CD14-positive monocyte (primary cell): ENCODE measurements around the gene CSTPP1. TPM values are rescaled to one million over a fixed set of nuclear protein-coding genes. Genes with fewer than 3 reads are reported as not detected.

Experiments
- DNase-seq, 3 donors: peaks; one replicate each; pipeline ENCODE4 v3.0.0-alpha.2; 2011 to 2022
- H2AFZ ChIP-seq: 2 replicates; pipeline ENCODE4 v1.6.0; 2012; ENCODE audit warnings: mild to moderate bottlenecking, low read depth, low read length, inconsistent platforms; ENCODE audit not compliant: insufficient read depth, poor library complexity, severe bottlenecking
- H3K27ac ChIP-seq, 2 donors: 1 replicate in 1 of 2; 2 replicates in 1 of 2; pipeline ENCODE4 v1.5.1; 2012 to 2013; ENCODE audit warnings: low read length in 2 of 2, control low read depth in 1 of 2, inconsistent platforms in 1 of 2, low read depth in 1 of 2, mild to moderate bottlenecking in 1 of 2
- H3K27me3 ChIP-seq, 2 donors: one replicate each; pipeline versions ENCODE4 v1.6.0 to v1.6.1; 2011 to 2013; ENCODE audit warnings: low read length in 2 of 2; ENCODE audit not compliant: control insufficient read depth in 2 of 2, insufficient read depth in 2 of 2
- H3K36me3 ChIP-seq, 2 donors: replicated peaks in 1 of 2; 1 replicate in 1 of 2; 2 replicates in 1 of 2; pipeline versions ENCODE4 v1.5.1 to v1.6.1; 2012 to 2013; ENCODE audit warnings: low read length in 2 of 2, control low read depth in 1 of 2, inconsistent platforms in 1 of 2, mild to moderate bottlenecking in 1 of 2; ENCODE audit not compliant: insufficient read depth in 2 of 2, control insufficient read depth in 1 of 2
- H3K4me1 ChIP-seq, 2 donors: 1 replicate in 1 of 2; 2 replicates in 1 of 2; pipeline versions ENCODE4 v1.5.1 to v1.6.1; 2012 to 2013; ENCODE audit warnings: low read length in 2 of 2, control low read depth in 1 of 2, inconsistent platforms in 1 of 2, mild to moderate bottlenecking in 1 of 2, moderate library complexity in 1 of 2; ENCODE audit not compliant: insufficient read depth in 2 of 2, control insufficient read depth in 1 of 2
- H3K4me2 ChIP-seq: replicated peaks from 2 replicates; pipeline ENCODE3; 2012; ENCODE audit warnings: low read length, moderate library complexity, mild to moderate bottlenecking; ENCODE audit not compliant: poor library complexity, severe bottlenecking; ENCODE audit errors: extremely low read depth
- H3K4me3 ChIP-seq, 3 experiments: fragments of 200-600 bp in 1 of 3; sonication (generic) in 1 of 3; replicated peaks in 1 of 3; 1 replicate in 2 of 3; 2 replicates in 1 of 3; pipeline ENCODE4 v1.5.1; 2011 to 2013; ENCODE audit warnings: low read length in 3 of 3, mild to moderate bottlenecking in 3 of 3, control low read depth in 2 of 3, low read depth in 2 of 3, inconsistent platforms in 1 of 3, moderate library complexity in 1 of 3
- H3K79me2 ChIP-seq: 2 replicates; pipeline ENCODE4 v1.6.0; 2012; ENCODE audit warnings: mild to moderate bottlenecking, control low read depth, inconsistent platforms, low read length, moderate library complexity; ENCODE audit not compliant: insufficient read depth
- H3K9ac ChIP-seq: 2 replicates; pipeline ENCODE4 v1.6.0; 2017; ENCODE audit warnings: low read length, mild to moderate bottlenecking; ENCODE audit not compliant: insufficient read depth, poor library complexity, severe bottlenecking
- H3K9me3 ChIP-seq, 2 donors: replicated peaks in 1 of 2; 1 replicate in 1 of 2; 2 replicates in 1 of 2; pipeline versions ENCODE4 v1.5.1 to v1.6.1; 2012 to 2013; ENCODE audit warnings: low read length in 2 of 2, control low read depth in 1 of 2; ENCODE audit not compliant: control insufficient read depth in 1 of 2, insufficient read depth in 1 of 2
- H4K20me1 ChIP-seq: 2 replicates; pipeline ENCODE4 v1.6.0; 2012; ENCODE audit warnings: mild to moderate bottlenecking, low read length, control low read depth, moderate library complexity; ENCODE audit not compliant: insufficient read depth
- H3K27ac Mint-ChIP-seq, 7 donors: one replicate each; pipeline ENCODE4 v1.8.0; 2020; ENCODE audit warnings: mild to moderate bottlenecking in 7 of 7, mixed read lengths in 7 of 7, moderate library complexity in 6 of 7, inconsistent platforms in 2 of 7
- H3K27me3 Mint-ChIP-seq, 3 donors: one replicate each; pipeline ENCODE4 v1.8.0; 2021 to 2022; ENCODE audit warnings: low read depth in 3 of 3, mild to moderate bottlenecking in 3 of 3, mixed read lengths in 3 of 3, moderate library complexity in 3 of 3, inconsistent platforms in 1 of 3
- H3K36me3 Mint-ChIP-seq, 2 donors: one replicate each; pipeline ENCODE4 v1.8.0; 2020; ENCODE audit warnings: mixed read lengths in 2 of 2, inconsistent platforms in 1 of 2, mild to moderate bottlenecking in 1 of 2
- H3K4me1 Mint-ChIP-seq: one replicate; pipeline ENCODE4 v1.8.0; 2020; ENCODE audit warnings: mild to moderate bottlenecking, mixed read lengths
- H3K4me3 Mint-ChIP-seq, 2 donors: one replicate each; pipeline ENCODE4 v1.8.0; 2020; ENCODE audit warnings: mild to moderate bottlenecking in 2 of 2, mixed read lengths in 2 of 2, moderate library complexity in 1 of 2
- H3K9me3 Mint-ChIP-seq, 7 donors: one replicate each; pipeline ENCODE4 v1.8.0; 2020 to 2022; ENCODE audit warnings: mixed read lengths in 7 of 7, mild to moderate bottlenecking in 6 of 7, moderate library complexity in 6 of 7, inconsistent platforms in 2 of 7
- CTCF ChIP-seq: fragments of 200-600 bp; IDR thresholded peaks from one replicate; pipeline ENCODE4 v1.8.0; 2022; ENCODE audit warnings: antibody characterized with exemption, mild to moderate bottlenecking
- WGBS: methylation state at CpG from one replicate; pipeline ENCODE4 v1.1.5; 2013; ENCODE audit warnings: missing lambda C conversion rate; ENCODE audit not compliant: insufficient coverage; 5-methylcytosine and 5-hydroxymethylcytosine counted together
- intact Hi-C, 2 donors: fragments of 100-400 bp; cut with micrococcal nuclease; formaldehyde crosslinking; loops; one replicate each; pipeline versions ENCODE4 v1.15.0 to v1.15.1; 2023
- polyA plus RNA-seq, 3 donors: library from polyadenylated mRNA; depleted of rRNA in 1 of 3; unstranded in 2 of 3; stranded (reverse) in 1 of 3; fragments of 300-500 nt in 2 of 3; fragments of >200 nt in 1 of 3; fragmentation: Illumina TruSeq in 2 of 3; gene quantifications; 1 replicate in 2 of 3; 2 replicates in 1 of 3; pipeline ENCODE4 v1.2.3, GENCODE V29; 2012 to 2021

CSTPP1 gene
- polyA plus RNA-seq, 3 donors, result 4.5 to 6.5 (median 5.9) TPM

- no peak overlapping the region for H3K9ac ChIP-seq
- no peaks in the 10 kb centered on the region for H3K9me3 ChIP-seq
- intact Hi-C loops, result no loop called here
- no peak for TF ChIP-seq CTCF
- Mint-ChIP-seq H3K36me3 (peaks cover 9 to 12% of the 10 kb centered on the region in 2 donors), H3K4me1 (peaks cover 4% of the 10 kb centered on the region), H3K9me3 (peaks cover 0 to 2% (median 0%) of the 10 kb centered on the region in 7 donors), H3K27me3 (no peaks in the 10 kb centered on the region), H3K27ac (no peak overlapping the region), H3K4me3 (no peak overlapping the region)
- WGBS, result no CpG with 5 or more reads among the region's 3 CpGs
- H3K27ac ChIP-seq, result no peak overlapping the region
- H3K79me2 ChIP-seq, result no peaks in the 10 kb centered on the region
- H4K20me1 ChIP-seq, result no peaks in the 10 kb centered on the region
- no peaks in the 10 kb centered on the region for H3K36me3 ChIP-seq
- H3K4me1 ChIP-seq, result no peaks in the 10 kb centered on the region
- H2AFZ ChIP-seq, result no peak overlapping the region
- DNase-seq, result no peak
- H3K4me3 ChIP-seq, result no peak overlapping the region
- H3K4me2 ChIP-seq, result no peak overlapping the region
- no peaks in the 10 kb centered on the region for H3K27me3 ChIP-seq
Measured at GRCh38 chr11:47136921-47137320, 200.4 kb downstream of the CSTPP1 start.

GRCh38 chr11:47137476-47137875 is 200.9 kb downstream of the CSTPP1 start:
- no peak for TF ChIP-seq CTCF
- no peak for DNase-seq
- Mint-ChIP-seq H3K4me3 (no peak overlapping the region), H3K9me3 (peaks cover 0 to 2% (median 0%) of the 10 kb centered on the region in 7 donors), H3K27ac (no peak overlapping the region), H3K36me3 (peaks cover 9 to 12% of the 10 kb centered on the region in 2 donors), H3K4me1 (peaks cover 4% of the 10 kb centered on the region), H3K27me3 (no peaks in the 10 kb centered on the region)
- Histone ChIP-seq H2AFZ (no peak overlapping the region), H3K27ac (no peak overlapping the region), H3K27me3 (no peaks in the 10 kb centered on the region), H3K36me3 (no peaks in the 10 kb centered on the region), H3K9me3 (no peaks in the 10 kb centered on the region), H3K9ac (no peak overlapping the region), H4K20me1 (no peaks in the 10 kb centered on the region), H3K4me1 (no peaks in the 10 kb centered on the region), H3K4me2 (no peak overlapping the region), H3K4me3 (no peak overlapping the region), H3K79me2 (no peaks in the 10 kb centered on the region)
- intact Hi-C loops, result no loop called here
- 93% methylated on average over 2 of the region's 2 CpGs for WGBS
